ENCODE measurements around the gene SOX15. TPM values are rescaled to one million over a fixed set of nuclear protein-coding genes. Genes with fewer than 3 reads are reported as not detected.

The SOX15 gene
- total and polyA plus RNA-seq, 8 donors, result 0.18 to 1.0 (median 0.35) TPM; not detected in 3

- TF ChIP-seq, protein P1, sequence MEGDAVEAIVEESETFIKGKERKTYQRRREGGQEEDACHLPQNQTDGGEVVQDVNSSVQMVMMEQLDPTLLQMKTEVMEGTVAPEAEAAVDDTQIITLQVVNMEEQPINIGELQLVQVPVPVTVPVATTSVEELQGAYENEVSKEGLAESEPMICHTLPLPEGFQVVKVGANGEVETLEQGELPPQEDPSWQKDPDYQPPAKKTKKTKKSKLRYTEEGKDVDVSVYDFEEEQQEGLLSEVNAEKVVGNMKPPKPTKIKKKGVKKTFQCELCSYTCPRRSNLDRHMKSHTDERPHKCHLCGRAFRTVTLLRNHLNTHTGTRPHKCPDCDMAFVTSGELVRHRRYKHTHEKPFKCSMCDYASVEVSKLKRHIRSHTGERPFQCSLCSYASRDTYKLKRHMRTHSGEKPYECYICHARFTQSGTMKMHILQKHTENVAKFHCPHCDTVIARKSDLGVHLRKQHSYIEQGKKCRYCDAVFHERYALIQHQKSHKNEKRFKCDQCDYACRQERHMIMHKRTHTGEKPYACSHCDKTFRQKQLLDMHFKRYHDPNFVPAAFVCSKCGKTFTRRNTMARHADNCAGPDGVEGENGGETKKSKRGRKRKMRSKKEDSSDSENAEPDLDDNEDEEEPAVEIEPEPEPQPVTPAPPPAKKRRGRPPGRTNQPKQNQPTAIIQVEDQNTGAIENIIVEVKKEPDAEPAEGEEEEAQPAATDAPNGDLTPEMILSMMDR (IDR thresholded peaks at IDR 0.05), result no peak
- H3K27me3 ChIP-seq, result no peaks in the 10 kb centered on the region
- intact Hi-C loops (cut with DNase I), result loop anchor here in 2 of 3 donors (5.0 to 10.0 kb wide), 2 partner anchors 32 to 195 kb away; partner anchors contain the start of genes KCTD11 (in 1 of the 2) and TMEM95 (in 1 of the 2)
- DNase-seq (peak in 4 of 6 donors; percentile 28 to 80 (median 37)), ATAC-seq (peak; percentile 69 to 76 (median 74)), FAIRE-seq (no peak)
- no peaks in the 10 kb centered on the region for H3K36me3 ChIP-seq
- peak overlapping the region; percentile 56 to 77 (median 72) for H3K4me3 ChIP-seq
- H3K27ac ChIP-seq, result peak overlapping the region; percentile 44 to 73 (median 58)
- H3K4me1 ChIP-seq, result no peaks in the 10 kb centered on the region
- no peaks in the 10 kb centered on the region for H3K9me3 ChIP-seq
- WGBS, 2 donors, result 33% methylated on average over 19 to 20 of the region's 20 CpGs
These were observed 40.4 kb downstream of the SOX15 start for GRCh38 chr17:7549401-7550055.

GRCh38 chr17:7548585-7549400 is 41.1 kb downstream of the SOX15 start, which contains the start of gene TNFSF12:
TSS of gene TNFSF12 (plus strand) at chr17:7549058. CDS start at chr17:7549154, 96 bp downstream.
- H3K36me3 ChIP-seq, result no peaks in the 10 kb centered on the region
- H3K27me3 ChIP-seq, result no peaks in the 10 kb centered on the region
- no peaks in the 10 kb centered on the region for H3K9me3 ChIP-seq
- ATAC-seq (peak; percentile 82 to 88 (median 84)), DNase-seq (peak; percentile 49 to 84 (median 66)), FAIRE-seq (no peak)
- 0 to 1% methylated on average over 51 to 65 of the region's 65 CpGs for WGBS, 2 donors
- intact Hi-C loops (cut with DNase I), result no loop called here
- TF ChIP-seq, protein P1 (IDR thresholded peaks at IDR 0.05), result no peak
- no peaks in the 10 kb centered on the region for H3K4me1 ChIP-seq
- peak within 1 kb of the TSS; percentile 44 to 73 (median 58) for H3K27ac ChIP-seq
- H3K4me3 ChIP-seq, result peak within 1 kb of the TSS; percentile 56 to 77 (median 72)

DNA sequence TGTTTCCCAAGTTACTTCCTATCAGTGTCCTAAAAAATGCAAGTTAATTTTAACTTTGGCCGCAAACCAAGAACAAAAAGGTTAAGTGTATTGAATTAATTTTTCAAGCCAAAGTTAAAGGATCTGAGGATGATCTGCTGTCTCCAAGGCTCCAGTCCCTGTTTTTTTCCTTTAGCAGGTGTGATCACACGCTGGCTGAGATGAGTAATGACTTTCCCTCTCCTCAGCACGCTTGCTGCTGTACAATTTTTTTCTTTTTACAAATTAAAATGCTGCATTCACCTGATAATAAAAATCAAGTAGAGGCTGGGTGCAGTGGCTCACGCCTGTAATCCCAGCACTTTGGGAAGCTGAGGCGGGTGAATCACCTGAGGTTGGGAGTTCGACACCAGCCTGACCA is 45.0 kb downstream of the SOX15 start:
- intact Hi-C loops (cut with DNase I), result no loop called here
- Histone ChIP-seq H3K4me3 (no peak overlapping the region), H3K27me3 (no peaks in the 10 kb centered on the region), H3K9me3 (no peaks in the 10 kb centered on the region), H3K27ac (no peak overlapping the region), H3K36me3 (no peaks in the 10 kb centered on the region), H3K4me1 (no peaks in the 10 kb centered on the region)
- DNase-seq, result no peak
- no peak for ATAC-seq
- TF ChIP-seq, protein P1 (IDR thresholded peaks at IDR 0.05), result no peak
- no peak for FAIRE-seq
- WGBS, 2 donors, result 55 to 58% methylated on average over 6 of the region's 6 CpGs

DNA sequence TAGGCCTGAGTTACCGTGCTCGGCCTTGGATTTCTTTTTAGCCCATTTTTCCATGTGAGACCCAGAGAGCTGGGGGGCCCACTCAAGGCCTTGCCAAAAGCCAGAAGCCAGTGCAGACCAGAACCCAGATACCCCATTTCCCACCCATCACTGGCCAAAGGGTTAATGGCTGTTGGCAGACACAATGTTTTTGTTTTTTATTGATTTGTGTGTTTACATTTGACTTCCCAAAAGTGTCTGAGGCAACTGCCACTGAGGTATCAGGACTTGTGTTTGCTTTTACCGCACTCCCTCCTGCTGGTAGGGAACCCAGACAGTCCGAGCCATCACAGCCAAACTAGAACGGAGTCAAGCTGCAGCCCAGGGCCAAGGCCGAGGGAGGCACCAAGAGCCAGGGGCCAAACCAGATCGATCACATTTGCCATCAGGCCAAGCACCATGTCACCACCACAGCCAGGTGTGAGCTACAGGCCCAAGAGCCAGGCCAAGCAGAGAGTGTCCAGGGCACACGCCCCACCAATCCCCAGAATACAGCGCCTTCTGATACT is 48.7 kb downstream of the SOX15 start:
- H3K4me3 ChIP-seq, result no peak overlapping the region
- no peaks in the 10 kb centered on the region for H3K27me3 ChIP-seq
- TF ChIP-seq, protein P1 (IDR thresholded peaks at IDR 0.05), result no peak
- intact Hi-C loops (cut with DNase I), result no loop called here
- no peak for FAIRE-seq
- no peaks in the 10 kb centered on the region for H3K36me3 ChIP-seq
- 68 to 77% methylated on average over 9 of the region's 9 CpGs for WGBS, 2 donors
- H3K27ac ChIP-seq, result no peak overlapping the region
- H3K9me3 ChIP-seq, result no peaks in the 10 kb centered on the region
- no peak for DNase-seq
- ATAC-seq, result no peak
- H3K4me1 ChIP-seq, result no peaks in the 10 kb centered on the region

All from pancreas (tissue), 10 donors.